Loucy (cell line): Measurements from ENCODE around the gene CNNM1.

Experiments used
- CTCF ChIP-seq: fragments of 200-600 bp; sonication (generic); conservative IDR thresholded peaks from 2 replicates; pipeline ENCODE4 v1.5.1; 2014; ENCODE audit warnings: mild to moderate bottlenecking, antibody characterized with exemption, low read length
- EZH2phosphoT487 ChIP-seq: fragments of 200-600 bp; IDR thresholded peaks from 2 replicates; pipeline ENCODE4 v1.6.1; 2018; ENCODE audit warnings: antibody characterized with exemption, mild to moderate bottlenecking, moderate library complexity, borderline replicate concordance

- TF ChIP-seq CTCF (no peak), EZH2phosphoT487 (no peak)
These were observed 65.7 kb downstream of the CNNM1 start for GRCh38 chr10:99394761-99395386.
